Kidney epithelial cell (primary cell): ENCODE results near the gene BRME1. TPM values are rescaled to one million over a fixed set of nuclear protein-coding genes. Genes with fewer than 3 reads are reported as not detected.
"Not testable (repeated sequence)": the region's sequence is repeated elsewhere in the genome, so short reads cannot be mapped to it uniquely, and the experiment has no call there.

Experiments used
- DNase-seq: peaks from one replicate; pipeline ENCODE4 v3.0.0-alpha.2; 2010; ENCODE audit warnings: low read depth
- H3K27me3 ChIP-seq: 2 replicates; pipeline ENCODE4 v1.6.0; 2011; ENCODE audit warnings: low read length; ENCODE audit not compliant: control insufficient read depth, insufficient read depth
- H3K36me3 ChIP-seq: 2 replicates; pipeline ENCODE4 v1.5.1; 2011; ENCODE audit warnings: low read length; ENCODE audit not compliant: control insufficient read depth, insufficient read depth
- H3K4me3 ChIP-seq: 2 replicates; pipeline ENCODE4 v1.5.1; 2011; ENCODE audit warnings: low read depth, mild to moderate bottlenecking, control low read depth, low read length
- CTCF ChIP-seq: IDR thresholded peaks from 2 replicates; pipeline ENCODE4 v1.5.1; 2011; ENCODE audit warnings: mild to moderate bottlenecking, moderate library complexity, low read length, control low read depth, inconsistent platforms; ENCODE audit not compliant: insufficient read depth, poor library complexity, severe bottlenecking
- total RNA-seq: library from RNA; depleted of rRNA; stranded (reverse); fragments of >200 nt; gene quantifications from 2 replicates; pipeline ENCODE4 v1.2.3, GENCODE V29; 2015

Gene BRME1
- total RNA-seq, 1 donor from 2014 or later: 2.5 TPM

GRCh38 chr19:13930402-13930801 lies 24.5 kb upstream of the BRME1 start:
- Histone ChIP-seq H3K27me3 (peaks cover 9% of the 10 kb centered on the region), H3K4me3 (no peak overlapping the region), H3K36me3 (peaks cover 1% of the 10 kb centered on the region)
- TF ChIP-seq CTCF: no peak
- DNase-seq: no peak

- no peak for DNase-seq
- no peak for TF ChIP-seq CTCF
- H3K36me3 ChIP-seq: peaks cover 1% of the 10 kb centered on the region
- peaks cover 8% of the 10 kb centered on the region for H3K27me3 ChIP-seq
- H3K4me3 ChIP-seq: no peak overlapping the region
Observed at GRCh38 chr19:13929956-13930355, 24.0 kb upstream of the BRME1 start.

GRCh38 chr19:13929340-13929739 lies 23.4 kb upstream of the BRME1 start:
- Histone ChIP-seq H3K4me3 (no peak overlapping the region), H3K27me3 (peaks cover 2% of the 10 kb centered on the region), H3K36me3 (peaks cover 1% of the 10 kb centered on the region)
- no peak for DNase-seq
- TF ChIP-seq CTCF: no peak

- H3K36me3 ChIP-seq: peaks cover 1% of the 10 kb centered on the region
- H3K27me3 ChIP-seq: no peaks in the 10 kb centered on the region
Observed at GRCh38 chr19:13926715-13927114, 20.8 kb upstream of the BRME1 start.

GRCh38 chr19:13926010-13926409 lies 20.1 kb upstream of the BRME1 start:
- no peak overlapping the region for H3K4me3 ChIP-seq
- H3K36me3 ChIP-seq: peaks cover 3% of the 10 kb centered on the region
- TF ChIP-seq CTCF: no peak
- DNase-seq: no peak
- H3K27me3 ChIP-seq: no peaks in the 10 kb centered on the region

More at GRCh38 chr19:13926715-13927114, 20.8 kb upstream of the BRME1 start:
- no peak for TF ChIP-seq CTCF
- no peak overlapping the region for H3K4me3 ChIP-seq
- no peak for DNase-seq

- no peak for TF ChIP-seq CTCF
- Histone ChIP-seq H3K4me3 (no peak overlapping the region), H3K27me3 (no peaks in the 10 kb centered on the region), H3K36me3 (peaks cover 3% of the 10 kb centered on the region)
- DNase-seq: no peak
Observed at GRCh38 chr19:13923194-13923987, 17.5 kb upstream of the BRME1 start.

GRCh38 chr19:13922118-13922517 lies 16.2 kb upstream of the BRME1 start:
- H3K4me3 ChIP-seq, H3K27me3 ChIP-seq, H3K36me3 ChIP-seq, DNase-seq: not testable (repeated sequence)
